Endothelial cell of umbilical vein (primary cell): ENCODE measurements around the gene POLRMT. TPM values are rescaled to one million over a fixed set of nuclear protein-coding genes. Genes with fewer than 3 reads are reported as not detected.

Source experiments
- BruUV-seq: library from RNA; stranded (reverse); fragments of 400-500 nt; replicated peaks from 2 replicates; lab custom pipeline; 2021; lab: Mats Ljungman, UMichigan
- CTCF ChIA-PET: fragments of 300-600, 350-600 bp; sonication (Branson Sonifier 250); formaldehyde crosslinking; loops from one replicate; lab custom pipeline; 2021; ENCODE audit warnings: antibody characterized with exemption, inconsistent platforms; lab: Charles Lee
- POLR2A ChIA-PET: fragments of 300-600, 350-600 bp; sonication (Branson Sonifier 250); formaldehyde crosslinking; loops from one replicate; lab custom pipeline; 2021; ENCODE audit warnings: antibody characterized with exemption, inconsistent platforms; lab: Charles Lee
- DNase-seq: peaks from one replicate; pipeline ENCODE4 v3.0.0-alpha.2; 2011; ENCODE audit warnings: low read depth, low spot score
- FAIRE-seq: peaks from 2 replicates; lab custom pipeline; 2011; peaks lifted over from hg19 to GRCh38; lab: Jason Lieb, UNC
- H2AFZ ChIP-seq: 2 replicates; pipeline ENCODE4 v1.6.0; 2012; ENCODE audit warnings: low read depth, low read length, control low read depth, inconsistent platforms
- H3K27ac ChIP-seq: 2 replicates; pipeline ENCODE4 v1.5.1; 2011; ENCODE audit warnings: low read depth, mild to moderate bottlenecking, control low read depth, low read length, moderate library complexity; ENCODE audit not compliant: insufficient read depth
- H3K27me3 ChIP-seq, 2 experiments: 2 replicates each; pipeline versions ENCODE4 v1.6.0 to v1.6.1; 2011; ENCODE audit warnings: low read length in 2 of 2, mixed read lengths in 1 of 2; ENCODE audit not compliant: control insufficient read depth in 2 of 2, insufficient read depth in 2 of 2
- H3K36me3 ChIP-seq, 2 experiments: 2 replicates in 1 of 2; 3 replicates in 1 of 2; pipeline ENCODE4 v1.5.1; 2011; ENCODE audit warnings: low read length in 2 of 2, mild to moderate bottlenecking in 1 of 2, moderate library complexity in 1 of 2; ENCODE audit not compliant: control insufficient read depth in 2 of 2, insufficient read depth in 2 of 2; ENCODE audit errors: extremely low read depth in 1 of 2
- H3K4me1 ChIP-seq: 3 replicates; pipeline ENCODE4 v1.5.1; 2011; ENCODE audit warnings: mild to moderate bottlenecking, low read length; ENCODE audit not compliant: control insufficient read depth, insufficient read depth; ENCODE audit errors: extremely low read depth
- H3K4me2 ChIP-seq: 2 replicates; pipeline ENCODE4 v1.6.1; 2011; ENCODE audit warnings: low read length, control low read depth, mixed read lengths; ENCODE audit not compliant: insufficient read depth
- H3K4me3 ChIP-seq, 3 experiments: fragments of 200-600 bp in 1 of 3; sonication (generic), shearing (Covaris generic) in 1 of 3; replicated peaks in 1 of 3; 2 replicates each; pipeline ENCODE4 v1.5.1; 2011 to 2016; ENCODE audit warnings: control low read depth in 3 of 3, low read length in 3 of 3, mild to moderate bottlenecking in 2 of 3, inconsistent platforms in 1 of 3, low read depth in 1 of 3, moderate library complexity in 1 of 3; ENCODE audit not compliant: insufficient read depth in 1 of 3
- H3K79me2 ChIP-seq: 2 replicates; pipeline ENCODE4 v1.6.0; 2012; ENCODE audit warnings: low read length, inconsistent platforms; ENCODE audit not compliant: control insufficient read depth, insufficient read depth
- H3K9ac ChIP-seq: replicated peaks from 2 replicates; pipeline ENCODE3; 2011; ENCODE audit warnings: low read length, control low read depth; ENCODE audit not compliant: insufficient read depth; ENCODE audit errors: extremely low read depth
- H3K9me1 ChIP-seq: replicated peaks from 3 replicates; pipeline ENCODE4 v1.6.0; 2011; ENCODE audit warnings: mild to moderate bottlenecking, low read length; ENCODE audit not compliant: control insufficient read depth, insufficient read depth; ENCODE audit errors: extremely low read depth
- H3K9me3 ChIP-seq: replicated peaks from 2 replicates; pipeline ENCODE4 v1.5.1; 2012; ENCODE audit warnings: low read length, inconsistent platforms; ENCODE audit not compliant: control insufficient read depth, insufficient read depth
- H4K20me1 ChIP-seq: replicated peaks from 2 replicates; pipeline ENCODE3; 2011; ENCODE audit warnings: mild to moderate bottlenecking, low read length; ENCODE audit not compliant: control insufficient read depth, insufficient read depth; ENCODE audit errors: extremely low read depth
- CTCF ChIP-seq, 2 donors: IDR thresholded peaks; 1 replicate in 1 of 2; 2 replicates in 1 of 2; pipeline ENCODE4 v1.5.1; 2011; ENCODE audit warnings: low read length in 2 of 2, mild to moderate bottlenecking in 2 of 2, moderate library complexity in 2 of 2, control low read depth in 1 of 2, inconsistent platforms in 1 of 2, low read depth in 1 of 2; ENCODE audit not compliant: insufficient read depth in 1 of 2; ENCODE audit errors: extremely low read depth in 1 of 2
- EZH2 ChIP-seq: IDR thresholded peaks from 2 replicates; pipeline ENCODE4 v1.6.1; 2012; ENCODE audit warnings: borderline replicate concordance, low read depth, mild to moderate bottlenecking, moderate library complexity, low read length, inconsistent platforms; ENCODE audit not compliant: severe bottlenecking
- FOS ChIP-seq: IDR thresholded peaks from 2 replicates; pipeline ENCODE4 v1.6.1; 2011; ENCODE audit warnings: mild to moderate bottlenecking, low read length, moderate library complexity, borderline replicate concordance; ENCODE audit not compliant: insufficient read depth
- GATA2 ChIP-seq: IDR thresholded peaks from 2 replicates; pipeline ENCODE4 v1.7.0; 2011; ENCODE audit warnings: low read depth, mild to moderate bottlenecking, moderate library complexity, mixed read lengths, low read length; ENCODE audit not compliant: insufficient read length, insufficient read depth
- JUN ChIP-seq: IDR thresholded peaks from 2 replicates; pipeline ENCODE4 v1.6.1; 2011; ENCODE audit warnings: borderline replicate concordance, low read depth; ENCODE audit not compliant: insufficient read length, insufficient read depth
- MYC ChIP-seq: IDR thresholded peaks from one replicate; pipeline ENCODE4 v1.6.1; 2011; ENCODE audit warnings: mild to moderate bottlenecking, low read depth, low read length
- POLR2A ChIP-seq: IDR thresholded peaks from 2 replicates; pipeline ENCODE4 v1.6.1; 2012; ENCODE audit warnings: low read depth, mild to moderate bottlenecking, control low read depth, low read length
- POLR2AphosphoS5 ChIP-seq: IDR thresholded peaks from 2 replicates; pipeline ENCODE4 v1.6.1; 2012; ENCODE audit warnings: low read depth, mild to moderate bottlenecking, control low read depth, low read length, moderate library complexity; ENCODE audit not compliant: insufficient read depth
- dilution Hi-C: fragments of 300-500 bp; cut with MboI; formaldehyde crosslinking; loops from one replicate; pipeline ENCODE4 v1.15.0; 2019; ENCODE audit warnings: low sequenced_read_pairs; ENCODE audit not compliant: extremely low pct_ligation_motif_present
- intact Hi-C: fragments of 100-400 bp; cut with micrococcal nuclease; formaldehyde crosslinking; loops from one replicate; pipeline ENCODE4 v1.10.0; 2022
- polyA plus RNA-seq, 4 experiments: library from polyadenylated mRNA; depleted of rRNA in 3 of 4; stranded (reverse) in 3 of 4; unstranded in 1 of 4; fragments of >200 nt; gene quantifications; 2 replicates each; pipeline versions ENCODE4 v1.2.1 to v1.2.3, GENCODE V29; 2011 to 2012; ENCODE audit warnings: missing spikeins in 1 of 4
- total RNA-seq: library from RNA; stranded (reverse); gene quantifications from 2 replicates; pipeline ENCODE4 v1.2.3, GENCODE V29; 2021
- TF ChIP-seq, protein P1 (sequence below): IDR thresholded peaks from 2 replicates; pipeline ENCODE4 v1.6.1; 2011; ENCODE audit not compliant: insufficient read depth, insufficient read length

The POLRMT gene
- total and polyA plus RNA-seq, 2 donors (not counting 3 experiments of a cell fraction or from before 2014, with no cell fraction given): 38.9 to 50.6 TPM

- Histone ChIP-seq H3K9me1 (no peaks in the 10 kb centered on the region), H4K20me1 (no peaks in the 10 kb centered on the region), H3K36me3 (peaks cover 3 to 25% of the 10 kb centered on the region in 2 experiments), H3K27me3 (no peaks in the 10 kb centered on the region), H3K9ac (no peak overlapping the region), H2AFZ (no peak overlapping the region), H3K79me2 (no peaks in the 10 kb centered on the region), H3K4me2 (no peak overlapping the region), H3K4me3 (no peak overlapping the region), H3K27ac (no peak overlapping the region), H3K9me3 (no peaks in the 10 kb centered on the region), H3K4me1 (no peaks in the 10 kb centered on the region)
- intact Hi-C loops: no loop called here
- dilution Hi-C loops: no loop called here
- ChIA-PET POLR2A (no interaction called here), CTCF (no interaction called here)
- FAIRE-seq: no peak
- TF ChIP-seq FOS: no peak
- no peak for DNase-seq
- BruUV-seq: no TSS peak
Observed at GRCh38 chr19:618674-619285, 14.6 kb downstream of the POLRMT start.

GRCh38 chr19:618247-618619 lies 15.1 kb downstream of the POLRMT start:
- TF ChIP-seq POLR2A (no peak), FOS (no peak), POLR2AphosphoS5 (no peak), MYC (no peak), EZH2 (no peak), GATA2 (no peak), JUN (no peak), CTCF (IDR thresholded peaks at IDR 0.05; ENCODE audit: extremely low read depth in 1 of 2, insufficient read depth in 1 of 2, low read depth in 1 of 2, low read length in 2 of 2) (no peak)
- TF ChIP-seq, protein P1, sequence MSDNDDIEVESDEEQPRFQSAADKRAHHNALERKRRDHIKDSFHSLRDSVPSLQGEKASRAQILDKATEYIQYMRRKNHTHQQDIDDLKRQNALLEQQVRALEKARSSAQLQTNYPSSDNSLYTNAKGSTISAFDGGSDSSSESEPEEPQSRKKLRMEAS: no peak
- Histone ChIP-seq H3K36me3 (peaks cover 3 to 24% of the 10 kb centered on the region in 2 experiments), H3K4me2 (no peak overlapping the region), H2AFZ (no peak overlapping the region), H3K9me3 (no peaks in the 10 kb centered on the region), H3K4me1 (no peaks in the 10 kb centered on the region), H3K9ac (no peak overlapping the region), H3K9me1 (no peaks in the 10 kb centered on the region), H3K27me3 (no peaks in the 10 kb centered on the region), H3K4me3 (no peak overlapping the region), H4K20me1 (no peaks in the 10 kb centered on the region), H3K79me2 (no peaks in the 10 kb centered on the region), H3K27ac (no peak overlapping the region)
- ChIA-PET CTCF (no interaction called here), POLR2A (no interaction called here)
- FAIRE-seq (no peak), DNase-seq (no peak)
- BruUV-seq: no TSS peak
- intact Hi-C loops: no loop called here
- dilution Hi-C loops: no loop called here
